ENCODE data around the gene TMEM30A.

TMEM30A gene

DNA sequence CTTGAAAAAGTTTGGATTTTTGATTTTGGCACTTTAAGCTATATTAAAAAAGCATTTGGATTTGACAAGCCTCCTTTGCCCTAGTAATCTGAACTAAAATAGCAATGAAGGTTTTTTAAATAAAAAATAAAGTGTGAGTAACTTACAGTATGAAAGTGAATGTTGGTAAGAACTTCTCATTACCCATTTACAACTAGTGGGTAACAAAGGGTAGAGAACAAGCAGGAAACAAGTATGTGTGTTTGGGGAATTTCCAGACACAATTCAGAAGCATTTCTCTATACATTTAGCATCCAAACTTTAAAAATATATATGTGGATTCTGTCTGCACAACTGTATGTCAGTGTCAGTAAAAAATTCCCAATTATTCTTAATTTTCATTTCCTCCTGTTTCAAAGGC, 2.9 kb downstream of the TMEM30A start:
- DNase-seq: peak; percentile 35
- H3K9me3 ChIP-seq (replicated peaks; ENCODE audit: insufficient read depth, low read length): no peaks in the 10 kb centered on the region
- peaks cover 6% of the 10 kb centered on the region for H3F3A ChIP-seq (ENCODE audit: insufficient read depth, low read length)
- no peak overlapping the region for H2AFZ ChIP-seq (ENCODE audit: low read length)
- H3K4me1 ChIP-seq (ENCODE audit: low read length): peaks cover 13% of the 10 kb centered on the region
- H3K4me2 ChIP-seq (ENCODE audit: low read depth, low read length): peak overlapping the region; percentile 62
- TF ChIP-seq, protein P1, sequence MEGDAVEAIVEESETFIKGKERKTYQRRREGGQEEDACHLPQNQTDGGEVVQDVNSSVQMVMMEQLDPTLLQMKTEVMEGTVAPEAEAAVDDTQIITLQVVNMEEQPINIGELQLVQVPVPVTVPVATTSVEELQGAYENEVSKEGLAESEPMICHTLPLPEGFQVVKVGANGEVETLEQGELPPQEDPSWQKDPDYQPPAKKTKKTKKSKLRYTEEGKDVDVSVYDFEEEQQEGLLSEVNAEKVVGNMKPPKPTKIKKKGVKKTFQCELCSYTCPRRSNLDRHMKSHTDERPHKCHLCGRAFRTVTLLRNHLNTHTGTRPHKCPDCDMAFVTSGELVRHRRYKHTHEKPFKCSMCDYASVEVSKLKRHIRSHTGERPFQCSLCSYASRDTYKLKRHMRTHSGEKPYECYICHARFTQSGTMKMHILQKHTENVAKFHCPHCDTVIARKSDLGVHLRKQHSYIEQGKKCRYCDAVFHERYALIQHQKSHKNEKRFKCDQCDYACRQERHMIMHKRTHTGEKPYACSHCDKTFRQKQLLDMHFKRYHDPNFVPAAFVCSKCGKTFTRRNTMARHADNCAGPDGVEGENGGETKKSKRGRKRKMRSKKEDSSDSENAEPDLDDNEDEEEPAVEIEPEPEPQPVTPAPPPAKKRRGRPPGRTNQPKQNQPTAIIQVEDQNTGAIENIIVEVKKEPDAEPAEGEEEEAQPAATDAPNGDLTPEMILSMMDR (IDR thresholded peaks at IDR 0.05; ENCODE audit: low read length): no peak
- TF ChIP-seq EZH2 (optimal IDR thresholded peaks at IDR 0.05; ENCODE audit: low read depth, low read length): no peak
- TF ChIP-seq EZH2phosphoT487 (IDR thresholded peaks at IDR 0.05; ENCODE audit: low read length): no peak
- H3K27me3 ChIP-seq (replicated peaks; ENCODE audit: insufficient read depth, low read length): no peaks in the 10 kb centered on the region
- no peaks in the 10 kb centered on the region for H3K36me3 ChIP-seq (replicated peaks; ENCODE audit: insufficient read depth, low read length)
- no peaks in the 10 kb centered on the region for H3K9me2 ChIP-seq (replicated peaks; ENCODE audit: insufficient read depth, low read length)
- H3K79me2 ChIP-seq (ENCODE audit: low read length): peaks cover 79% of the 10 kb centered on the region
- H3K27ac ChIP-seq (ENCODE audit: low read length): no peak overlapping the region
- H3K9ac ChIP-seq (ENCODE audit: low read length): no peak overlapping the region
- peaks cover 12% of the 10 kb centered on the region; the same call in 1 of the 2 replicates for H4K20me1 ChIP-seq (ENCODE audit: insufficient read depth, low read length)
- no peak overlapping the region; the same call in 1 of the 2 replicates for H3K4me3 ChIP-seq (ENCODE audit: low read length)

DNA sequence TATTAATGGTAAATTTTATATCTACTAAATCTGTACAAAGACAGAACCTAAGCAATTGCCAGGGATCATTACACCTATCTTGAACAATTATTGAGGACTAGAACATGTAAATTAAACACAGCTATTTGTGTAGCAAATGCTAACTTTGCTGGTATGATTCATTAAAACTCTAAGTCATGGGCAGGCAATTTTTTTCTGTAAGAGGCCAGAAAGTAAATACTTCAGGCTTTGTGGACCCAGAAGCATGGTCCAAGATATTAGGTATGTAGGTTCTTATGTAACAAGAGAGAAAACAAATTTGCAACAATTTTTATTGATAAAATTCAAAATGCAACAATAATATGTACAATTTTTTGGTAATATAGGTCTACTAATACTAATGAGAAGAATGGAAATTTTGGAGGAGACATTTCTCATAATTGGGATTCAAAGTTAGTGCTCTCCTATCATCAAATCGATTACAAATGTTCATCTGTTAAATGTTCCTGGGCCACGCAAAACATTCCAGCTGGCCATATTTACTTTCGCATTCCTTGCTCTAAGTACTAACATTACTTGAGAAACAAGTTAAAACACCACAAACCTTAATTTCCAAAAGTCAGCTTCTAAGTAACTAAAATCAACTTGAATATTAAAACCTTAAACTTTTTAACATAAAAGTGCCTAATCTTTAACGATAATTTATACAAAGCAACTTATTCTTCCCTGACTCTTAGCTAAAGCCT, 4.3 kb downstream of the TMEM30A start:
- peaks cover 93% of the 10 kb centered on the region for H3K79me2 ChIP-seq (ENCODE audit: low read length)
- H3K27ac ChIP-seq (ENCODE audit: low read length): no peak overlapping the region
- peaks cover 13% of the 10 kb centered on the region for H3K4me1 ChIP-seq (ENCODE audit: low read length)
- TF ChIP-seq, protein P1 (IDR thresholded peaks at IDR 0.05; ENCODE audit: low read length): no peak
- TF ChIP-seq EZH2phosphoT487 (IDR thresholded peaks at IDR 0.05; ENCODE audit: low read length) (no peak), EZH2 (optimal IDR thresholded peaks at IDR 0.05; ENCODE audit: low read depth, low read length) (no peak)
- no peak for DNase-seq
- H3K27me3 ChIP-seq (replicated peaks; ENCODE audit: insufficient read depth, low read length): no peaks in the 10 kb centered on the region
- peaks cover 16% of the 10 kb centered on the region for H4K20me1 ChIP-seq (ENCODE audit: insufficient read depth, low read length)
- no peak overlapping the region for H3K4me3 ChIP-seq (ENCODE audit: low read length)
- 0 out of 2 replicates have a peak overlapping the region, but pooled peaks have one; percentile 3 for H3K4me2 ChIP-seq (ENCODE audit: low read depth, low read length)
- no peak overlapping the region for H2AFZ ChIP-seq (ENCODE audit: low read length)
- H3K9me3 ChIP-seq (replicated peaks; ENCODE audit: insufficient read depth, low read length): no peaks in the 10 kb centered on the region
- H3K9me2 ChIP-seq (replicated peaks; ENCODE audit: insufficient read depth, low read length): no peaks in the 10 kb centered on the region
- H3F3A ChIP-seq (ENCODE audit: insufficient read depth, low read length): peaks cover 4% of the 10 kb centered on the region
- no peaks in the 10 kb centered on the region for H3K36me3 ChIP-seq (replicated peaks; ENCODE audit: insufficient read depth, low read length)
- no peak overlapping the region for H3K9ac ChIP-seq (ENCODE audit: low read length)

DNA sequence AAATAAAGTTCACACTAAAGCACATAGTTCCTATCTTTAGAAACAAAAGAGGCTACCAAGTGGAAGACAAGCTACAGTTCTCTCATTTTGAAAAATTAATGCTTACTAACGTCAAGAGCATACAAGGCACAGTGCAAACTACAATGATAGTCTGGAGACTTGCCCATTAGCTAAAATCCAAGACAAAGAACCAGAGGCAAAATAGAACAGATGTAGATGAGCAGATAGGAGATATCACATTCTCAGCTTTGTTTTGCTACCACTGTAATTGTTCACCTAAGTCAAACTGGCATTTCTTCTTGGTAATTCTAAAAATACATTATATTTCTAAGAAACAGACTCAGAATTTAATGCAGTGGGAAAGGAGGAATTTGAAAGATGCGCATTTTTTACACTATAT, 5.2 kb downstream of the TMEM30A start:
- Histone ChIP-seq H3K4me2 (ENCODE audit: low read depth, low read length) (no peak overlapping the region), H3K9ac (ENCODE audit: low read length) (no peak overlapping the region), H3K4me1 (ENCODE audit: low read length) (peaks cover 13% of the 10 kb centered on the region), H3K9me3 (replicated peaks; ENCODE audit: insufficient read depth, low read length) (no peaks in the 10 kb centered on the region), H3K27ac (ENCODE audit: low read length) (no peak overlapping the region), H4K20me1 (ENCODE audit: insufficient read depth, low read length) (peaks cover 16% of the 10 kb centered on the region), H3K79me2 (ENCODE audit: low read length) (peaks cover 98% of the 10 kb centered on the region), H3K27me3 (replicated peaks; ENCODE audit: insufficient read depth, low read length) (no peaks in the 10 kb centered on the region), H3K4me3 (ENCODE audit: low read length) (no peak overlapping the region), H3F3A (ENCODE audit: insufficient read depth, low read length) (no peaks in the 10 kb centered on the region; the same call in 1 of the 2 replicates), H3K36me3 (replicated peaks; ENCODE audit: insufficient read depth, low read length) (no peaks in the 10 kb centered on the region), H3K9me2 (replicated peaks; ENCODE audit: insufficient read depth, low read length) (no peaks in the 10 kb centered on the region), H2AFZ (ENCODE audit: low read length) (no peak overlapping the region)
- TF ChIP-seq EZH2phosphoT487 (IDR thresholded peaks at IDR 0.05; ENCODE audit: low read length) (no peak), EZH2 (optimal IDR thresholded peaks at IDR 0.05; ENCODE audit: low read depth, low read length) (no peak)
- DNase-seq: no peak

All from MM.1S (cell line).